Measurements from ENCODE around the gene INSR.

GRCh38 chr19:7333198-7334118 lies 39.2 kb upstream of the INSR start:
- TF ChIP-seq FOXM1 (IDR thresholded peaks at IDR 0.05; ENCODE audit: borderline replicate concordance), result no peak
- no peak for TF ChIP-seq TARDBP (IDR thresholded peaks at IDR 0.05)
